Heart right ventricle (tissue), 16 donors: ENCODE data around the gene COL16A1. TPM values are rescaled to one million over a fixed set of nuclear protein-coding genes. Genes with fewer than 3 reads are reported as not detected.

ENCODE experiments used
- ATAC-seq, 8 donors: fragments of 200-7000 bp; cut with Tn5 transposase; one replicate each; pipeline ENCODE4 v1.9.1; 2020; ENCODE audit warnings: mild to moderate bottlenecking in 8 of 8, moderate library complexity in 8 of 8, moderate number of reproducible peaks in 1 of 8
- DNase-seq, 2 donors: peaks; one replicate each; pipeline ENCODE4 v3.0.0-alpha.2; 2020
- H3K27ac ChIP-seq, 10 donors: fragments of 200-600 bp; sonication (generic) in 2 of 10; one replicate each; pipeline versions ENCODE4 v1.5.0 to v1.8.0; 2020 to 2022; ENCODE audit warnings: mild to moderate bottlenecking in 3 of 10
- H3K27me3 ChIP-seq, 7 donors: fragments of 200-600 bp; one replicate each; pipeline ENCODE4 v1.8.0; 2021 to 2022; ENCODE audit warnings: mild to moderate bottlenecking in 2 of 7
- H3K36me3 ChIP-seq, 9 donors: fragments of 200-600 bp; sonication (generic) in 1 of 9; one replicate each; pipeline versions ENCODE4 v1.5.0 to v1.8.0; 2020 to 2022; ENCODE audit warnings: mild to moderate bottlenecking in 2 of 9
- H3K4me1 ChIP-seq, 9 donors: fragments of 200-600 bp; sonication (generic) in 1 of 9; one replicate each; pipeline versions ENCODE4 v1.5.0 to v1.8.0; 2020 to 2022; ENCODE audit warnings: mild to moderate bottlenecking in 4 of 9
- H3K4me3 ChIP-seq, 10 donors: fragments of 200-600 bp; sonication (generic) in 2 of 10; one replicate each; pipeline versions ENCODE4 v1.5.0 to v1.8.0; 2020 to 2022; ENCODE audit warnings: mild to moderate bottlenecking in 7 of 10, moderate library complexity in 2 of 10
- H3K9me3 ChIP-seq, 11 donors: fragments of 200-600 bp in 10 of 11; sonication (generic) in 2 of 11; one replicate each; pipeline versions ENCODE4 v1.5.0 to v1.8.0; 2013 to 2022; ENCODE audit warnings: mild to moderate bottlenecking in 2 of 11, control low read depth in 1 of 11, moderate library complexity in 1 of 11
- WGBS, 2 donors: extraction: QIAGEN DNeasy Blood & Tissue Kit; methylation state at CpG; one replicate each; pipeline ENCODE4 v1.1.7; 2013; ENCODE audit warnings: inconsistent platforms in 1 of 2; 5-methylcytosine and 5-hydroxymethylcytosine counted together
- intact Hi-C, 10 donors: fragments of 100-400 bp; cut with DNase I; formaldehyde crosslinking; loops; one replicate each; pipeline versions ENCODE4 v1.11.1 to v1.14.2; 2022
- polyA plus RNA-seq, 2 donors: library from polyadenylated mRNA; stranded (reverse); fragments of 200-250 nt; gene quantifications; one replicate each; pipeline ENCODE4 v1.2.3, GENCODE V29; 2013
- total RNA-seq, 10 donors: library from RNA; stranded (reverse); fragmentation: NEBNext Ultra II Directional in 3 of 10; extraction: Animal tissue kit (Norgen Biotek cat#: 25700) in 3 of 10; gene quantifications; one replicate each; pipeline versions ENCODE4 v1.2.1 to v1.2.4, GENCODE V29; 2021 to 2023
- TF ChIP-seq, protein P1 (sequence below), 9 donors: fragments of 200-600 bp; sonication (generic) in 2 of 9; IDR thresholded peaks; one replicate each; pipeline versions ENCODE4 v1.5.0 to v1.8.0; 2021 to 2022; ENCODE audit warnings: antibody characterized with exemption in 9 of 9, mild to moderate bottlenecking in 5 of 9, moderate library complexity in 1 of 9
- donor health status: Arrhythmogenic right ventricular cardiomyopathy.
- donor health status: ischemic (EF 13 %, LVEDD 7.1; RV severe dilation, severe dysfunction).
- donor health status: healthy with polysubstance abuse.
- donor health status: DM: no; HTN: yes; CAD: no.
- donor health status: DM: no; HTN: no; CAD: no.
- donor health status: ischemic (EF 25% LVEDD 6.9; RV normal size, moderate dysfunction).
- donor health status: ischemic (EF 25% LVEDD 5.7; RV mildly dilated, moderate dysfunction).
- donor health status: healthy.
- donor health status: DM: yes; HTN: yes; CAD: no.
- donor health status: Ischemic cardiomyopathy.
- donor health status: ischemic (EF 35%, LVEDD 5.7; RV mildly dilated, moderate dysfunction).
- donor health status: nonischemic (EF 11% LVEDD 7.7; RV severe dilation, severe dysfunction).
- donor health status: DM: yes; HTN: yes; CAD: no.
- donor health status: PGD.
- donor health status: ischemic (EF 29% LVEDD 5.4; RV normal size, mild dysfunction).
- donor health status: nonischemic (EF 23%, LVEDD 6.1; RV moderate dilation, normal function).

Gene COL16A1
- total and polyA plus RNA-seq, 12 donors, result 7.4 to 35.3 (median 16.6) TPM

DNA sequence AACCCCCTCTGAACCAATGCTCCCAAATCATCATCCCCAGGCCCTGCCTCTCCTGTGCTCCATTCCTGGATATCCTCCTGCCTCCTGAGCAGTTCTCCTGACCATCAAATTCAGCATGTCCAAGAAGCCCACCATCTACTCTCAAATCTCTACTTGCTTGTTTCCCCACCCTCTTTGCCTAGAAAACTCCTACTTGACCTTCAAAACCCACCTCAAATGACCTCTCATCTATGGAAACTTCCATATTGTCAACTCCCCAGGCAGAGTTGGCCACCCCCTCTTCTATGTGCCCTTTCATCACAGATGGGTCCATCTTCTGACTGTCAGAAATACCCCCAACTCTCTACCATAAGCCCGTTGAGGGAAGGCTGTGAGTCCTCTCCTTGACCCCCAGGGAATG lies 43.5 kb upstream of the COL16A1 start:
- ATAC-seq (no peak), DNase-seq (no peak)
- Histone ChIP-seq H3K4me3 (no peak overlapping the region), H3K27ac (no peak overlapping the region), H3K9me3 (no peaks in the 10 kb centered on the region), H3K27me3 (no peaks in the 10 kb centered on the region), H3K4me1 (peaks cover 5 to 57% (median 29%) of the 10 kb centered on the region in 9 donors), H3K36me3 (no peaks in the 10 kb centered on the region)
- TF ChIP-seq, protein P1, sequence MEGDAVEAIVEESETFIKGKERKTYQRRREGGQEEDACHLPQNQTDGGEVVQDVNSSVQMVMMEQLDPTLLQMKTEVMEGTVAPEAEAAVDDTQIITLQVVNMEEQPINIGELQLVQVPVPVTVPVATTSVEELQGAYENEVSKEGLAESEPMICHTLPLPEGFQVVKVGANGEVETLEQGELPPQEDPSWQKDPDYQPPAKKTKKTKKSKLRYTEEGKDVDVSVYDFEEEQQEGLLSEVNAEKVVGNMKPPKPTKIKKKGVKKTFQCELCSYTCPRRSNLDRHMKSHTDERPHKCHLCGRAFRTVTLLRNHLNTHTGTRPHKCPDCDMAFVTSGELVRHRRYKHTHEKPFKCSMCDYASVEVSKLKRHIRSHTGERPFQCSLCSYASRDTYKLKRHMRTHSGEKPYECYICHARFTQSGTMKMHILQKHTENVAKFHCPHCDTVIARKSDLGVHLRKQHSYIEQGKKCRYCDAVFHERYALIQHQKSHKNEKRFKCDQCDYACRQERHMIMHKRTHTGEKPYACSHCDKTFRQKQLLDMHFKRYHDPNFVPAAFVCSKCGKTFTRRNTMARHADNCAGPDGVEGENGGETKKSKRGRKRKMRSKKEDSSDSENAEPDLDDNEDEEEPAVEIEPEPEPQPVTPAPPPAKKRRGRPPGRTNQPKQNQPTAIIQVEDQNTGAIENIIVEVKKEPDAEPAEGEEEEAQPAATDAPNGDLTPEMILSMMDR (IDR thresholded peaks at IDR 0.05), result no peak
- intact Hi-C loops, result loop anchor here in 3 of 10 donors (10.0 kb wide), 1 partner anchor 83 kb away; no protein-coding TSS in a partner anchor
- 79 to 80% methylated on average over 1 of the region's 1 CpG for WGBS, 2 donors

DNA sequence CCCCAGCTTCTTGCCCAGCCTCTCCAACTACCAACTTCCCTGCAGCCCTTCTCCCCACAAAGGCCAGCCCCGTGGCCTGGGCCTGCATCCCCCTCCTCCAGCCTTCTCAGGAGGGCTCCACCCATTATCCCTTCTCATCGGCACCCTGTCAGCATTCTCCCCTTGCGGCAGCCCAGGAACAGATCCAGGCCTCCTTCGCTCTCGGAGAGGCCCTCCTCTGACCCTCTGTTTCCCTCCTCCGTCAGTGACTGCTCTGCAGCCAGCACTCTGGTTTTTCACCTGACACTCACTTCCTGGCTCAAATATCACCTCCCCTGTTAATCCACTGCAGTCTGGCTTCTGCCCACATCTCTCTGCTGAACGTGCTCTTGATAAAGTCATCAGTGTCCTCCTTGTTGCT lies 42.9 kb upstream of the COL16A1 start:
- no peak overlapping the region for H3K27ac ChIP-seq
- intact Hi-C loops, result loop anchor here in 3 of 10 donors (10.0 kb wide), 1 partner anchor 82 kb away; no protein-coding TSS in a partner anchor
- no peaks in the 10 kb centered on the region for H3K36me3 ChIP-seq
- peaks cover 5 to 51% (median 24%) of the 10 kb centered on the region in 9 donors for H3K4me1 ChIP-seq
- TF ChIP-seq, protein P1 (IDR thresholded peaks at IDR 0.05), result no peak
- no peaks in the 10 kb centered on the region for H3K9me3 ChIP-seq
- DNase-seq (no peak), ATAC-seq (peak in 1 of 8 donors; percentile 36)
- 42 to 43% methylated on average over 7 of the region's 7 CpGs for WGBS, 2 donors
- no peak overlapping the region for H3K4me3 ChIP-seq
- H3K27me3 ChIP-seq, result no peaks in the 10 kb centered on the region

DNA sequence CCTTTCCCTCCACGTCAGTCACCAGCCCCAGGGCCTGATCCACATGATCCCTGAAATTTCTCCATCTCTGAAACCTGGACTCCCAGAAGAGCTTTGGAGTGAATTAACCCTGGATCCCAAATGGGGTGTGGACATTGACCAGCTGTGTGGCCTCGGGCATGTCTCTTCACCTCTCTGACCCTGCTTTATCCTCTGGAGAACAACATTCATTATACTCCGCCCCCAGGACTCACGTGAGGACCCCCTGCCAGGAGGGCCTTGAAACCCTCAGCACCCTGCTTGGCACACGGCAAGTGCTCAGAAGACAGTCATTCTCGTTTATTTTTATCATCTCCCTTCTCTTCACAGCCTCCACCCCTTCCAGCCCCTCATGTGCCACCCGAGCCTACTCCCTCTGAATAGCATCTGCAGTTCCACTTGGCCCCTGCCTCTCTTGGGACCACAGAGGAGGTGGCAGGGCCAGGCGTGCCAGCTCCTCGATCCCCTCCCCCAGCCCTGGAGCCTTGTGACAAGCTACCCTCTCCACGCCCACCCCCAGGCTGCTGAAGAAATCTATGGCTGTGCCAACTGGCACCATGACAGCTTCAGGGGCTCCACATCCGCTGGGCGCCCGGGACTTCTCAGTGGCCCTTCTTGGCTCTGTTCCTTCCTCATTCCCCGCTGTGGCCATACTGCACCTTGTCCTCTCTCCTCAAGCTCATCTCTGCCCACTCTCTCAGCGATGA lies 42.3 kb upstream of the COL16A1 start:
- H3K27ac ChIP-seq, result no peak overlapping the region

More for the DNA sequence above, 42.3 kb upstream of the COL16A1 start:
- Histone ChIP-seq H3K4me1 (peaks cover 4 to 45% (median 22%) of the 10 kb centered on the region in 9 donors), H3K4me3 (no peak overlapping the region), H3K9me3 (no peaks in the 10 kb centered on the region), H3K27me3 (no peaks in the 10 kb centered on the region), H3K36me3 (no peaks in the 10 kb centered on the region)
- ATAC-seq (no peak), DNase-seq (no peak)
- 47 to 53% methylated on average over 15 of the region's 15 CpGs for WGBS, 2 donors
- TF ChIP-seq, protein P1 (IDR thresholded peaks at IDR 0.05), result peak in 1 of 9 donors; percentile 5
- intact Hi-C loops, result loop anchor here in 3 of 10 donors (10.0 kb wide), 1 partner anchor 81 kb away; no protein-coding TSS in a partner anchor
